Prostate gland (tissue), 2 donors: Measurements from ENCODE around the gene TPCN1.

Experiments used
- CTCF ChIP-seq, 4 experiments: fragments of 200-600 bp in 2 of 4; fragments of 450-650 bp in 2 of 4; sonication (generic) in 2 of 4; IDR thresholded peaks; 1 replicate in 3 of 4; 2 replicates in 1 of 4; pipeline ENCODE4 v1.5.1; 2016 to 2019; ENCODE audit warnings: antibody characterized with exemption in 4 of 4, mild to moderate bottlenecking in 2 of 4, moderate library complexity in 2 of 4
- POLR2A ChIP-seq: fragments of 450-650 bp; IDR thresholded peaks from one replicate; pipeline ENCODE4 v1.6.1; 2016; ENCODE audit warnings: antibody characterized with exemption, mild to moderate bottlenecking
- POLR2AphosphoS5 ChIP-seq: sonication (generic); formaldehyde crosslinking; IDR thresholded peaks from one replicate; pipeline ENCODE4 v1.6.1; 2017; ENCODE audit warnings: antibody characterized with exemption

GRCh38 chr12:113260636-113261300, 39.5 kb downstream of the TPCN1 start:
- TF ChIP-seq POLR2AphosphoS5 (no peak), CTCF (IDR thresholded peaks at IDR 0.05) (no peak), POLR2A (no peak)
